Fibroblast of lung (primary cell): ENCODE results near the gene CAMTA1.
"Not testable (repeated sequence)": the region's sequence is repeated elsewhere in the genome, so short reads cannot be mapped to it uniquely, and the experiment has no call there.

Source experiments
- EZH2 ChIP-seq: IDR thresholded peaks from 2 replicates; pipeline ENCODE4 v1.5.1; 2012; ENCODE audit warnings: low read length, control low read depth, mild to moderate bottlenecking; ENCODE audit errors: missing control alignments
- TF ChIP-seq, protein P1 (sequence below), 2 donors: IDR thresholded peaks in 1 of 2; conservative IDR thresholded peaks in 1 of 2; 1 replicate in 1 of 2; 2 replicates in 1 of 2; pipeline ENCODE4 v1.5.1; 2011 to 2012; ENCODE audit warnings: low read length in 2 of 2, control low read depth in 1 of 2, inconsistent platforms in 1 of 2, low read depth in 1 of 2, mild to moderate bottlenecking in 1 of 2

DNA sequence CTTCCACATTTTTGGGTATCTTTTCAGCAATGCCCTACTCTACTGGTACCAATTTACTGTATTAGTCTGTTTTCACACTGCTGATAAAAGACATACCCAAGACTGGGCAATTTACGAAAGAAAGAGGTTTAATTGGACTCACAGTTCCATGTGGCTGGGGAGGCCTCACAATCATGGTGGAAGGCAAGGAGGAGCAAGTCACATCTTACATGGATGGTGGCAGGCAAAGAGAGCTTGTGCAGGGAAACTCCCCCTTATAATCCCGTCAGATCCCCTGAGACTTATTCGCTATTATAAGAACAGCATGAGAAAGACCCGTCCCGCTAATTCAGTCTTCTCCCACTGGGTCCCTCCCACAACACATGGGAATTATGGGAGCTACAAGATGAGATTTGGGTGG is 136.3 kb downstream of the CAMTA1 start:
- TF ChIP-seq, protein P1, sequence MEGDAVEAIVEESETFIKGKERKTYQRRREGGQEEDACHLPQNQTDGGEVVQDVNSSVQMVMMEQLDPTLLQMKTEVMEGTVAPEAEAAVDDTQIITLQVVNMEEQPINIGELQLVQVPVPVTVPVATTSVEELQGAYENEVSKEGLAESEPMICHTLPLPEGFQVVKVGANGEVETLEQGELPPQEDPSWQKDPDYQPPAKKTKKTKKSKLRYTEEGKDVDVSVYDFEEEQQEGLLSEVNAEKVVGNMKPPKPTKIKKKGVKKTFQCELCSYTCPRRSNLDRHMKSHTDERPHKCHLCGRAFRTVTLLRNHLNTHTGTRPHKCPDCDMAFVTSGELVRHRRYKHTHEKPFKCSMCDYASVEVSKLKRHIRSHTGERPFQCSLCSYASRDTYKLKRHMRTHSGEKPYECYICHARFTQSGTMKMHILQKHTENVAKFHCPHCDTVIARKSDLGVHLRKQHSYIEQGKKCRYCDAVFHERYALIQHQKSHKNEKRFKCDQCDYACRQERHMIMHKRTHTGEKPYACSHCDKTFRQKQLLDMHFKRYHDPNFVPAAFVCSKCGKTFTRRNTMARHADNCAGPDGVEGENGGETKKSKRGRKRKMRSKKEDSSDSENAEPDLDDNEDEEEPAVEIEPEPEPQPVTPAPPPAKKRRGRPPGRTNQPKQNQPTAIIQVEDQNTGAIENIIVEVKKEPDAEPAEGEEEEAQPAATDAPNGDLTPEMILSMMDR (conservative IDR thresholded peaks at IDR 0.05 in 1 of 2, IDR thresholded peaks at IDR 0.05 in 1 of 2; ENCODE audit: low read depth in 1 of 2, low read length in 2 of 2): not testable (repeated sequence)
- not testable (repeated sequence) for TF ChIP-seq EZH2
